A673 (cell line): ENCODE data around the gene TTL.

Experiments used
- CTCF ChIP-seq: fragments of 300-800, 200-600 bp; sonication (generic); conservative IDR thresholded peaks from 2 replicates; pipeline ENCODE4 v1.5.1; 2017; ENCODE audit warnings: low read depth, mild to moderate bottlenecking, antibody characterized with exemption, low read length, moderate library complexity, mixed read lengths
- EZH2 ChIP-seq: fragments of 200-600 bp; sonication (generic); IDR thresholded peaks from 2 replicates; pipeline ENCODE4 v1.6.1; 2017; ENCODE audit warnings: borderline replicate concordance, low read depth, mild to moderate bottlenecking, mixed read lengths, antibody characterized with exemption, low read length; ENCODE audit not compliant: poor library complexity, severe bottlenecking

GRCh38 chr2:112481528-112482233 is at the start of gene TTL:
- TF ChIP-seq CTCF (no peak), EZH2 (no peak)
